Right lobe of liver (tissue), 6 donors: ENCODE results near the gene ARSG. TPM values are rescaled to one million over a fixed set of nuclear protein-coding genes. Genes with fewer than 3 reads are reported as not detected.
"Not testable (repeated sequence)": the region's sequence is repeated elsewhere in the genome, so short reads cannot be mapped to it uniquely, and the experiment has no call there.

ENCODE experiments used
- ATAC-seq, 4 donors: fragments of 200-7000 bp; cut with Tn5 transposase; one replicate each; pipeline ENCODE4 v1.9.1; 2020; ENCODE audit warnings: mild to moderate bottlenecking in 4 of 4, moderate library complexity in 4 of 4
- DNase-seq, 3 donors: peaks; one replicate each; pipeline ENCODE4 v3.0.0-alpha.2; 2020
- H3K27ac ChIP-seq, 3 donors: fragments of 200-600 bp; one replicate each; pipeline ENCODE4 v1.8.0; 2022
- H3K27me3 ChIP-seq, 2 donors: fragments of 200-600 bp; one replicate each; pipeline ENCODE4 v1.8.0; 2022
- H3K36me3 ChIP-seq, 4 donors: fragments of 200-600 bp; sonication (generic) in 1 of 4; one replicate each; pipeline versions ENCODE4 v1.5.1 to v1.8.0; 2017 to 2022; ENCODE audit warnings: control low read depth in 1 of 4
- H3K4me1 ChIP-seq, 4 donors: fragments of 200-600 bp; sonication (generic) in 1 of 4; one replicate each; pipeline versions ENCODE4 v1.5.1 to v1.8.0; 2017 to 2022; ENCODE audit warnings: control low read depth in 1 of 4
- H3K4me3 ChIP-seq, 3 donors: fragments of 200-600 bp; one replicate each; pipeline ENCODE4 v1.8.0; 2022
- H3K9me3 ChIP-seq, 4 donors: fragments of 200-600 bp; sonication (generic) in 1 of 4; one replicate each; pipeline versions ENCODE4 v1.5.1 to v1.8.0; 2017 to 2022; ENCODE audit warnings: control low read depth in 1 of 4
- POLR2A ChIP-seq: fragments of 450-650 bp; IDR thresholded peaks from one replicate; pipeline ENCODE4 v1.6.1; 2017; ENCODE audit warnings: antibody characterized with exemption, mild to moderate bottlenecking
- WGBS: methylation state at CpG from one replicate; pipeline ENCODE4 v1.1.6; 2018; ENCODE audit warnings: low coverage, low lambda C conversion rate; ENCODE audit not compliant: insufficient coverage; ENCODE audit errors: missing lambda C conversion rate; 5-methylcytosine and 5-hydroxymethylcytosine counted together
- intact Hi-C, 2 donors: fragments of 100-400 bp; cut with DNase I; formaldehyde crosslinking; loops; one replicate each; pipeline versions ENCODE4 v1.11.2 to v1.14.1; 2022
- total RNA-seq, 6 experiments: library from RNA; depleted of rRNA in 2 of 6; stranded (reverse); fragments of >200 nt in 2 of 6; fragmentation: NEBNext Ultra II Directional in 3 of 6; extraction: Animal tissue kit (Norgen Biotek cat#: 25700) in 3 of 6; gene quantifications; one replicate each; pipeline versions ENCODE4 v1.1.0 to v1.2.4, GENCODE V29; 2016 to 2023
- TF ChIP-seq, protein P1 (sequence below), 4 donors: fragments of 200-600 bp in 3 of 4; fragments of 450-650 bp in 1 of 4; IDR thresholded peaks; one replicate each; pipeline versions ENCODE4 v1.5.1 to v1.8.0; 2016 to 2022; ENCODE audit warnings: antibody characterized with exemption in 4 of 4, mild to moderate bottlenecking in 2 of 4
- donor health status: DM: no; HTN: yes; CAD: no.
- donor health status: DM: no; HTN: no; CAD: no.
- donor health status: DM: no; HTN: no; CAD: no.
- donor health status: DM: no; HTN: yes; CAD: no.
- donor health status: DM: no; HTN: yes; CAD: no.

ARSG gene
- total RNA-seq, 6 experiments from 2014 or later, result 1.2 to 3.3 (median 2.5) TPM

DNA sequence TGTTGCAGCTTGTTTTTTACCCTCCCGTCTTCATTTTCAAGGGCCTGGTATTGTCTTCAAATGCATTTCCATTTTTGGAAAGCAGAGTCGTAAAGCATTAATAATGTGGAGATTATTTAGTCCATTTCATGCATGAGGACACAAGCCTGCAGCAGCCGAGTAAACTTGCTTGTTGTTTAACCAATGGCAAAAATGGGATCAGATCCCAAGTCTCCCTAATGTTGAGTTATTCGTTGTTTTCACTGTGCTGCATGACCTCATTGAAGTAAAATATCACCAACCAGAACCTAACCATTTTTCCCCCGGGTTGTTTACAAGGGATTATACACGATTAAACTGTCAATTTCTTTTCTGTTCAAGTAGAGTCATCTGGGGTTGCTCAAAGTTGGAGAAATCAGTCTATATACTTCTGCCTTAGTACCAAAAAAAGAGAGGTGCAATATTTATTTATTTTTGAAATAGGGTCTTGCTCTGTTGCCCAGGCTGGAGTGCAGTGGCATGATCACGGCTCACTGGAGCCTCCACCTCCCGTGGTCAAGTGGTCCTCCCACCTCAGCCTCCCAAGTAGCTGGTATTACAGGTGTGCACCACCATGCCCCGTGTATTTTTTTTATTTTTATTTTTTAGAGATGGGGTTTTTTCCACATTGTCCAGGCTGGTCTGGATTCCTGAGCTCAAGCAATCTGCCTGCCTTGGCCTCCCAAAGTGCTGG is 31.1 kb upstream of the ARSG start:
- DNase-seq (no peak), ATAC-seq (no peak)
- no peak overlapping the region for H3K27ac ChIP-seq
- peaks cover 0 to 36% (median 11%) of the 10 kb centered on the region in 4 donors for H3K4me1 ChIP-seq
- TF ChIP-seq, protein P1, sequence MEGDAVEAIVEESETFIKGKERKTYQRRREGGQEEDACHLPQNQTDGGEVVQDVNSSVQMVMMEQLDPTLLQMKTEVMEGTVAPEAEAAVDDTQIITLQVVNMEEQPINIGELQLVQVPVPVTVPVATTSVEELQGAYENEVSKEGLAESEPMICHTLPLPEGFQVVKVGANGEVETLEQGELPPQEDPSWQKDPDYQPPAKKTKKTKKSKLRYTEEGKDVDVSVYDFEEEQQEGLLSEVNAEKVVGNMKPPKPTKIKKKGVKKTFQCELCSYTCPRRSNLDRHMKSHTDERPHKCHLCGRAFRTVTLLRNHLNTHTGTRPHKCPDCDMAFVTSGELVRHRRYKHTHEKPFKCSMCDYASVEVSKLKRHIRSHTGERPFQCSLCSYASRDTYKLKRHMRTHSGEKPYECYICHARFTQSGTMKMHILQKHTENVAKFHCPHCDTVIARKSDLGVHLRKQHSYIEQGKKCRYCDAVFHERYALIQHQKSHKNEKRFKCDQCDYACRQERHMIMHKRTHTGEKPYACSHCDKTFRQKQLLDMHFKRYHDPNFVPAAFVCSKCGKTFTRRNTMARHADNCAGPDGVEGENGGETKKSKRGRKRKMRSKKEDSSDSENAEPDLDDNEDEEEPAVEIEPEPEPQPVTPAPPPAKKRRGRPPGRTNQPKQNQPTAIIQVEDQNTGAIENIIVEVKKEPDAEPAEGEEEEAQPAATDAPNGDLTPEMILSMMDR (IDR thresholded peaks at IDR 0.05), result no peak
- no peak for TF ChIP-seq POLR2A
- intact Hi-C loops, result loop anchor here (5.0 to 10.0 kb wide), 4 partner anchors 132 to 205 kb away; no protein-coding TSS in a partner anchor
- 46% methylated on average over 5 of the region's 9 CpGs for WGBS
- H3K9me3 ChIP-seq, result no peaks in the 10 kb centered on the region
- H3K27me3 ChIP-seq, result no peaks in the 10 kb centered on the region
- no peak overlapping the region for H3K4me3 ChIP-seq
- no peaks in the 10 kb centered on the region for H3K36me3 ChIP-seq

GRCh38 chr17:68262467-68262866 is 28.8 kb upstream of the ARSG start:
- H3K9me3 ChIP-seq, H3K27ac ChIP-seq, H3K4me3 ChIP-seq, ATAC-seq, H3K36me3 ChIP-seq, DNase-seq, H3K27me3 ChIP-seq: not testable (repeated sequence)
- 51% methylated on average over 2 of the region's 2 CpGs for WGBS
- peaks cover 0 to 27% (median 9%) of the 10 kb centered on the region in 4 donors for H3K4me1 ChIP-seq
- intact Hi-C loops, result loop anchor here (5.0 to 10.0 kb wide), 4 partner anchors 130 to 202 kb away; no protein-coding TSS in a partner anchor

DNA sequence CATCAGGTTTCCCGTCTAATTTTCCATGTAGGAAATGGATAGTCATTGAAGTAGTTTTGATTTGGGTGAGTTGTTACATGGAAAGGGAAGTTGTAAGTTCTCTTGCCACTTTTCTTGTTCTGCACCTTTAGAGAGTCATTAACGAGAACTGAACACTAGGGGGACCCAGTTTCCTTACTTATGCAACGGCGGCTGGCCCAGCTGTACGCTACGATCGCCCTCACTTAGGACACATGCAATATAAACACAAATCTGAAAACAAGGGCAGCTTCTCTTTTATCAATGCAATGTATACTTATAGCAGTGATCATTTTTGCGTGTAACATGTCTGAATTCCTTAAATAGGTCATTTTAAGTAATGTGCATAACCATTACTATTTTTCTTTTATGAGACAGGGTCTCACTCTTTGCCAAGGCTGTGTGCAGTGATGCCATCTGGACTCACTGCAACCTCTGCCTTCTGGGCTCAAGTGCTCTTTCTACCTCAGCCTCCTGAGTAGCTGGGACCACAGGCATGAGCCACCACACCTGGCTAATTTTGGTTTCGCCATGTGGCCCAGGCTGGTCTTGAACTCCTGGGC is 28.1 kb upstream of the ARSG start:
- TF ChIP-seq, protein P1 (IDR thresholded peaks at IDR 0.05), result peak; percentile 26 to 60 (median 54)
- peak; percentile 70 to 82 (median 78) for ATAC-seq
- not testable (repeated sequence) for H3K27me3 ChIP-seq, H3K36me3 ChIP-seq, DNase-seq, H3K27ac ChIP-seq, H3K4me3 ChIP-seq, H3K9me3 ChIP-seq
- peaks cover 0 to 27% (median 9%) of the 10 kb centered on the region in 4 donors for H3K4me1 ChIP-seq
- 0% methylated on average over 8 of the region's 9 CpGs for WGBS
- intact Hi-C loops, result loop anchor here (5.0 to 10.0 kb wide), 4 partner anchors 129 to 202 kb away; no protein-coding TSS in a partner anchor

- not testable (repeated sequence) for H3K9me3 ChIP-seq, H3K36me3 ChIP-seq, H3K27me3 ChIP-seq, H3K4me3 ChIP-seq
- Histone ChIP-seq H3K27ac (peak overlapping the region in 1 of 3 donors; percentile 68), H3K4me1 (peaks cover 0 to 19% (median 5%) of the 10 kb centered on the region in 4 donors)
- DNase-seq (peak in 1 of 3 donors; percentile 60), ATAC-seq (peak; percentile 89 to 91 (median 90))
- intact Hi-C loops, result loop anchor here (10.0 kb wide), 3 partner anchors 129 to 199 kb away; no protein-coding TSS in a partner anchor
- WGBS, result 30% methylated on average over 2 of the region's 2 CpGs
These were observed 25.5 kb upstream of the ARSG start for GRCh38 chr17:68265833-68266232.

- ATAC-seq, result no peak
- no peak for DNase-seq
- H3K9me3 ChIP-seq, result no peaks in the 10 kb centered on the region
- 80% methylated on average over 8 of the region's 11 CpGs for WGBS
- H3K4me3 ChIP-seq, result no peak overlapping the region
- no peaks in the 10 kb centered on the region for H3K4me1 ChIP-seq
- intact Hi-C loops, result no loop called here
- TF ChIP-seq, protein P1 (IDR thresholded peaks at IDR 0.05), result no peak
- no peaks in the 10 kb centered on the region for H3K36me3 ChIP-seq
- no peak overlapping the region for H3K27ac ChIP-seq
- H3K27me3 ChIP-seq, result no peaks in the 10 kb centered on the region
These were observed 17.6 kb upstream of the ARSG start for GRCh38 chr17:68273722-68274121.

DNA sequence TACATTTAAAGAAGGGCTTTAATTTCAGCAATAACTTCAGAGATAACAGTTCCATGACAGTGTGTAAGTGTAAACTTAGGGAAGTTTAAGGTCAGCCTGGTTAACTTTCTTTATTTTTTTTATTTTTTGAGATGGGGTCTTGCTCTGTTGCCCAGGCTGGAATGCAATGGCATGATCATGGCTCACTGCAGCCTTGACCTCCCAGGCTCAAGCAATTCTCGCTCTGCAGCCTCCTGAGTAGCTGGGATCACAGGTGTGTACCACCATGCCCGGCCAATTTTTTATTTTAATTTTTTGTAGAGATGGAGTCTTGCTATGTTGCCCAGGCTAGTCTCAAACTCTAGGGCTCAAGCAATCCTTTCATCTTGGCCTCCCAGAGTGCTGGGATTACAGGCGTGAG is 15.0 kb upstream of the ARSG start:
- WGBS, result 93% methylated on average over 3 of the region's 3 CpGs
- H3K4me3 ChIP-seq, intact Hi-C loops, H3K9me3 ChIP-seq, H3K4me1 ChIP-seq, DNase-seq, H3K36me3 ChIP-seq, H3K27ac ChIP-seq, ATAC-seq, H3K27me3 ChIP-seq: not testable (repeated sequence)
